SK-N-SH (cell line): ENCODE results near the gene THADA. TPM values are rescaled to one million over a fixed set of nuclear protein-coding genes. Genes with fewer than 3 reads are reported as not detected.

Experiments used
- CTCF ChIA-PET: fragments of 300-600, 350-600 bp; formaldehyde crosslinking; extraction: SDS; loops from one replicate; lab custom pipeline; 2021; lab: Yijun Ruan, JAX
- POLR2A ChIA-PET: fragments of 350-600 bp; sonication (Branson Sonifier 250); formaldehyde crosslinking; extraction: SDS; loops from one replicate; lab custom pipeline; 2020; ENCODE audit warnings: antibody characterized with exemption, inconsistent platforms; lab: Yijun Ruan, JAX
- DNase-seq: peaks from one replicate; pipeline ENCODE4 v3.0.0; 2012
- H2AFZ ChIP-seq: fragments of 200-600 bp; sonication (generic); 2 replicates; pipeline ENCODE4 v1.8.1; 2016; ENCODE audit warnings: antibody characterized with exemption, mild to moderate bottlenecking, low read depth
- H3F3A ChIP-seq: fragments of 200-600 bp; sonication (generic); replicated peaks from 2 replicates; pipeline ENCODE3; 2016; ENCODE audit warnings: antibody characterized with exemption, mild to moderate bottlenecking; ENCODE audit not compliant: insufficient read depth
- H3K27ac ChIP-seq, 2 experiments: fragments of 200-500 bp in 1 of 2; fragments of 200-600 bp in 1 of 2; sonication (Bioruptor generic) in 1 of 2; sonication (generic), shearing (Covaris generic) in 1 of 2; 2 replicates each; pipeline versions ENCODE4 v1.5.1 to v1.6.1; 2014 to 2016; ENCODE audit warnings: low read depth in 2 of 2, inconsistent platforms in 1 of 2, low read length in 1 of 2, mild to moderate bottlenecking in 1 of 2, mixed read lengths in 1 of 2
- H3K27me3 ChIP-seq: fragments of 200-600 bp; sonication (generic), shearing (Covaris generic); 2 replicates; pipeline ENCODE4 v1.6.1; 2016; ENCODE audit warnings: mixed run types; ENCODE audit not compliant: insufficient read depth
- H3K36me3 ChIP-seq, 2 experiments: fragments of 200-500 bp in 1 of 2; fragments of 200-600 bp in 1 of 2; sonication (Bioruptor generic) in 1 of 2; sonication (generic) in 1 of 2; replicated peaks in 1 of 2; 2 replicates each; pipeline versions ENCODE3 to v1.5.1; 2014 to 2016; ENCODE audit warnings: low read length in 1 of 2, mild to moderate bottlenecking in 1 of 2; ENCODE audit not compliant: insufficient read depth in 2 of 2, control insufficient read depth in 1 of 2
- H3K4me1 ChIP-seq, 2 experiments: fragments of 200-500 bp in 1 of 2; fragments of 200-600 bp in 1 of 2; sonication (Bioruptor generic) in 1 of 2; sonication (generic), shearing (Covaris generic) in 1 of 2; 2 replicates each; pipeline versions ENCODE4 v1.5.1 to v1.6.1; 2014 to 2016; ENCODE audit warnings: low read depth in 1 of 2, low read length in 1 of 2, mixed run types in 1 of 2; ENCODE audit not compliant: insufficient read depth in 2 of 2, control insufficient read depth in 1 of 2
- H3K4me2 ChIP-seq: fragments of 200-600 bp; sonication (generic), shearing (Covaris generic); 2 replicates; pipeline ENCODE4 v1.6.1; 2017; ENCODE audit warnings: mixed run types
- H3K4me3 ChIP-seq, 2 experiments: fragments of 200-500 bp in 1 of 2; fragments of 200-600 bp in 1 of 2; sonication (Bioruptor generic) in 1 of 2; sonication (generic), shearing (Covaris generic) in 1 of 2; 2 replicates each; pipeline versions ENCODE4 v1.5.1 to v1.8.1; 2014 to 2016; ENCODE audit warnings: low read depth in 2 of 2, inconsistent platforms in 1 of 2, low read length in 1 of 2, mild to moderate bottlenecking in 1 of 2, mixed read lengths in 1 of 2, moderate library complexity in 1 of 2
- H3K79me2 ChIP-seq: fragments of 200-600 bp; sonication (generic); 2 replicates; pipeline ENCODE4 v1.8.1; 2017; ENCODE audit warnings: mild to moderate bottlenecking; ENCODE audit not compliant: insufficient read depth
- H3K9ac ChIP-seq: fragments of 200-600 bp; sonication (generic); 2 replicates; pipeline ENCODE4 v1.6.1; 2017; ENCODE audit warnings: mixed run types
- H3K9me2 ChIP-seq: fragments of 200-600 bp; sonication (generic); 2 replicates; pipeline ENCODE4 v1.6.1; 2017; ENCODE audit warnings: mixed run types
- H3K9me3 ChIP-seq: fragments of 200-600 bp; sonication (generic); 2 replicates; pipeline ENCODE4 v1.6.1; 2017; ENCODE audit warnings: mixed run types, mild to moderate bottlenecking, moderate library complexity
- H4K20me1 ChIP-seq: fragments of 200-600 bp; sonication (generic); 2 replicates; pipeline ENCODE4 v1.6.1; 2017; ENCODE audit warnings: mild to moderate bottlenecking, mixed run types; ENCODE audit not compliant: insufficient read depth
- CHD2 ChIP-seq: fragments of 150-350 bp; IDR thresholded peaks from 2 replicates; pipeline ENCODE4 v1.6.1; 2018; ENCODE audit warnings: low read length; ENCODE audit not compliant: partially characterized antibody
- CTCF ChIP-seq: fragments of 200-600 bp; sonication (generic); IDR thresholded peaks from 2 replicates; pipeline ENCODE4 v1.6.1; 2017; ENCODE audit warnings: antibody characterized with exemption, mild to moderate bottlenecking, moderate library complexity
- ELF1 ChIP-seq: IDR thresholded peaks from 2 replicates; pipeline ENCODE4 v1.4.0; 2012
- EP300 ChIP-seq, 2 experiments: IDR thresholded peaks; 2 replicates each; pipeline versions ENCODE4 v1.4.0 to v1.6.1; 2012; ENCODE audit warnings: borderline replicate concordance in 1 of 2, low read depth in 1 of 2, low read length in 1 of 2
- FOSL2 ChIP-seq: IDR thresholded peaks from 2 replicates; pipeline ENCODE4 v1.4.0; 2012; ENCODE audit warnings: low read depth, mild to moderate bottlenecking, moderate library complexity, borderline replicate concordance
- FOXM1 ChIP-seq: IDR thresholded peaks from 2 replicates; pipeline ENCODE4 v1.4.0; 2012; ENCODE audit warnings: low read depth, mild to moderate bottlenecking
- GABPA ChIP-seq: IDR thresholded peaks from 2 replicates; pipeline ENCODE4 v1.4.0; 2012; ENCODE audit warnings: low read depth, mild to moderate bottlenecking
- GATA2 ChIP-seq: sonication (generic); formaldehyde crosslinking; IDR thresholded peaks from 2 replicates; pipeline ENCODE4 v1.5.0; 2020; ENCODE audit warnings: mild to moderate bottlenecking, missing genetic modification reagents
- JUND ChIP-seq: IDR thresholded peaks from 2 replicates; pipeline ENCODE4 v1.4.0; 2012
- MAX ChIP-seq: IDR thresholded peaks from 2 replicates; pipeline ENCODE4 v1.4.0; 2012; ENCODE audit warnings: low read depth
- MEF2A ChIP-seq: IDR thresholded peaks from 2 replicates; pipeline ENCODE4 v1.4.0; 2012; ENCODE audit warnings: low read depth, borderline replicate concordance
- NRF1 ChIP-seq: IDR thresholded peaks from 2 replicates; pipeline ENCODE4 v1.6.1; 2012; ENCODE audit warnings: low read depth, mild to moderate bottlenecking, low read length
- PBX3 ChIP-seq: IDR thresholded peaks from 2 replicates; pipeline ENCODE4; 2012
- POLR2AphosphoS5 ChIP-seq: IDR thresholded peaks from 2 replicates; pipeline ENCODE4 v1.6.1; 2012; ENCODE audit warnings: low read depth, low read length
- RAD21 ChIP-seq: IDR thresholded peaks from 2 replicates; pipeline ENCODE4 v1.6.1; 2012; ENCODE audit warnings: mild to moderate bottlenecking, low read length
- RCOR1 ChIP-seq: fragments of 150-350 bp; IDR thresholded peaks from 2 replicates; pipeline ENCODE4 v1.6.1; 2017; ENCODE audit warnings: antibody characterized with exemption, low read length
- RXRA ChIP-seq: IDR thresholded peaks from 2 replicates; pipeline ENCODE4 v1.4.0; 2012; ENCODE audit warnings: low read depth, mild to moderate bottlenecking, borderline replicate concordance
- SIN3A ChIP-seq: IDR thresholded peaks from 2 replicates; pipeline ENCODE4 v1.6.1; 2012; ENCODE audit warnings: low read depth, mild to moderate bottlenecking, low read length, moderate library complexity, borderline replicate concordance
- SMC3 ChIP-seq: IDR thresholded peaks from 2 replicates; pipeline ENCODE4 v1.6.1; 2012; ENCODE audit warnings: low read depth, low read length, improper control_type of control experiment
- TAF1 ChIP-seq: IDR thresholded peaks from 2 replicates; pipeline ENCODE4 v1.6.1; 2012; ENCODE audit warnings: low read depth, mild to moderate bottlenecking, low read length, moderate library complexity, borderline replicate concordance
- TEAD4 ChIP-seq: IDR thresholded peaks from 2 replicates; pipeline ENCODE4 v1.4.0; 2012; ENCODE audit warnings: mild to moderate bottlenecking, borderline replicate concordance; ENCODE audit not compliant: insufficient read depth
- YY1 ChIP-seq: IDR thresholded peaks from 2 replicates; pipeline ENCODE4 v1.4.0; 2012; ENCODE audit warnings: low read depth, mild to moderate bottlenecking
- ZBTB33 ChIP-seq: IDR thresholded peaks from 2 replicates; pipeline ENCODE4 v1.4.0; 2012; ENCODE audit warnings: low read depth, borderline replicate concordance
- WGBS: methylation state at CpG from one replicate; pipeline ENCODE4 v1.1.6; 2017; ENCODE audit warnings: low lambda C conversion rate; 5-methylcytosine and 5-hydroxymethylcytosine counted together
- polyA plus RNA-seq, 3 experiments: library from polyadenylated mRNA; depleted of rRNA; stranded (reverse); fragments of >200 nt; gene quantifications; 2 replicates each; pipeline ENCODE4 v1.2.3, GENCODE V29; 2012
- TF ChIP-seq, protein P1 (sequence below): IDR thresholded peaks from 2 replicates; pipeline ENCODE4 v1.6.1; 2012; ENCODE audit warnings: mild to moderate bottlenecking, low read depth, low read length, moderate library complexity

The THADA gene
- polyA plus RNA-seq, 1 of the 3 experiments (the other 2 are of a cell fraction): 25.6 TPM

- Histone ChIP-seq H3K4me1 (peaks cover 46 to 76% of the 10 kb centered on the region in 2 experiments; a peak in 3 of 4 replicates), H3K9me2 (no peaks in the 10 kb centered on the region), H3K27ac (peak overlapping the region; percentile 94 to 95), H3K79me2 (peaks cover 61% of the 10 kb centered on the region), H3K36me3 (peaks cover 21 to 31% of the 10 kb centered on the region in 2 experiments), H3K4me3 (peak overlapping the region; percentile 95 to 97), H3F3A (peaks cover 50% of the 10 kb centered on the region), H2AFZ (no peak overlapping the region), H4K20me1 (peaks cover 34% of the 10 kb centered on the region), H3K4me2 (peak overlapping the region; percentile 83), H3K9me3 (no peaks in the 10 kb centered on the region), H3K27me3 (no peaks in the 10 kb centered on the region), H3K9ac (peak overlapping the region; percentile 99)
- 21% methylated on average over 16 of the region's 16 CpGs for whole genome bisulfite sequencing
- ChIA-PET CTCF (interaction anchor here (0.6 to 16.3 kb wide), 23 partner anchors 8 to 393 kb away, joined by 3 to 299 read pairs (median 5); no protein-coding TSS in a partner anchor), POLR2A (interaction anchor here (0.9 to 3.6 kb wide), 12 partner anchors 11 to 248 kb away, joined by 3 to 13 read pairs (median 4); no protein-coding TSS in a partner anchor)
- peak; percentile 90 for DNase-seq
- TF ChIP-seq TAF1 (peak; percentile 33; the same call in 1 of the 2 replicates), POLR2AphosphoS5 (peak; percentile 75), SIN3A (peak; percentile 64), FOXM1 (peak; percentile 40; the same call in 1 of the 2 replicates), RCOR1 (peak; percentile 90), MEF2A (no peak), CHD2 (peak; percentile 86), PBX3 (peak; percentile 68), ZBTB33 (peak; percentile 53; the same call in 1 of the 2 replicates), FOSL2 (peak; percentile 80; the same call in 1 of the 2 replicates), EP300 (IDR thresholded peaks at IDR 0.05; ENCODE audit: borderline replicate concordance in 1 of 2, low read depth in 1 of 2, low read length in 1 of 2) (peak; percentile 62 to 87; a peak in 3 of 4 replicates), ELF1 (no peak; the same call in 1 of the 2 replicates), JUND (peak; percentile 83), CTCF (no peak), GATA2 (CRISPR knock-in tag) (peak; percentile 65), YY1 (no peak), SMC3 (no peak), RAD21 (peak; percentile 40), GABPA (no peak), RXRA (no peak), TEAD4 (0 out of 2 replicates have a peak, but pooled peaks have one; percentile 42), MAX (peak; percentile 80), NRF1 (no peak)
- TF ChIP-seq, protein P1, sequence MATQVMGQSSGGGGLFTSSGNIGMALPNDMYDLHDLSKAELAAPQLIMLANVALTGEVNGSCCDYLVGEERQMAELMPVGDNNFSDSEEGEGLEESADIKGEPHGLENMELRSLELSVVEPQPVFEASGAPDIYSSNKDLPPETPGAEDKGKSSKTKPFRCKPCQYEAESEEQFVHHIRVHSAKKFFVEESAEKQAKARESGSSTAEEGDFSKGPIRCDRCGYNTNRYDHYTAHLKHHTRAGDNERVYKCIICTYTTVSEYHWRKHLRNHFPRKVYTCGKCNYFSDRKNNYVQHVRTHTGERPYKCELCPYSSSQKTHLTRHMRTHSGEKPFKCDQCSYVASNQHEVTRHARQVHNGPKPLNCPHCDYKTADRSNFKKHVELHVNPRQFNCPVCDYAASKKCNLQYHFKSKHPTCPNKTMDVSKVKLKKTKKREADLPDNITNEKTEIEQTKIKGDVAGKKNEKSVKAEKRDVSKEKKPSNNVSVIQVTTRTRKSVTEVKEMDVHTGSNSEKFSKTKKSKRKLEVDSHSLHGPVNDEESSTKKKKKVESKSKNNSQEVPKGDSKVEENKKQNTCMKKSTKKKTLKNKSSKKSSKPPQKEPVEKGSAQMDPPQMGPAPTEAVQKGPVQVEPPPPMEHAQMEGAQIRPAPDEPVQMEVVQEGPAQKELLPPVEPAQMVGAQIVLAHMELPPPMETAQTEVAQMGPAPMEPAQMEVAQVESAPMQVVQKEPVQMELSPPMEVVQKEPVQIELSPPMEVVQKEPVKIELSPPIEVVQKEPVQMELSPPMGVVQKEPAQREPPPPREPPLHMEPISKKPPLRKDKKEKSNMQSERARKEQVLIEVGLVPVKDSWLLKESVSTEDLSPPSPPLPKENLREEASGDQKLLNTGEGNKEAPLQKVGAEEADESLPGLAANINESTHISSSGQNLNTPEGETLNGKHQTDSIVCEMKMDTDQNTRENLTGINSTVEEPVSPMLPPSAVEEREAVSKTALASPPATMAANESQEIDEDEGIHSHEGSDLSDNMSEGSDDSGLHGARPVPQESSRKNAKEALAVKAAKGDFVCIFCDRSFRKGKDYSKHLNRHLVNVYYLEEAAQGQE: peak; percentile 40; the same call in 1 of the 2 replicates
Observed at GRCh38 chr2:43221124-43221762, 374.6 kb downstream of the THADA start.
